ENCODE results near the gene ISCU. TPM values are rescaled to one million over a fixed set of nuclear protein-coding genes. Genes with fewer than 3 reads are reported as not detected.

The ISCU gene
- total and polyA plus RNA-seq, 2 of the 8 experiments (the other 6 are each of a cell fraction or from before 2014, with no cell fraction given): 72.1 to 78.1 TPM

DNA sequence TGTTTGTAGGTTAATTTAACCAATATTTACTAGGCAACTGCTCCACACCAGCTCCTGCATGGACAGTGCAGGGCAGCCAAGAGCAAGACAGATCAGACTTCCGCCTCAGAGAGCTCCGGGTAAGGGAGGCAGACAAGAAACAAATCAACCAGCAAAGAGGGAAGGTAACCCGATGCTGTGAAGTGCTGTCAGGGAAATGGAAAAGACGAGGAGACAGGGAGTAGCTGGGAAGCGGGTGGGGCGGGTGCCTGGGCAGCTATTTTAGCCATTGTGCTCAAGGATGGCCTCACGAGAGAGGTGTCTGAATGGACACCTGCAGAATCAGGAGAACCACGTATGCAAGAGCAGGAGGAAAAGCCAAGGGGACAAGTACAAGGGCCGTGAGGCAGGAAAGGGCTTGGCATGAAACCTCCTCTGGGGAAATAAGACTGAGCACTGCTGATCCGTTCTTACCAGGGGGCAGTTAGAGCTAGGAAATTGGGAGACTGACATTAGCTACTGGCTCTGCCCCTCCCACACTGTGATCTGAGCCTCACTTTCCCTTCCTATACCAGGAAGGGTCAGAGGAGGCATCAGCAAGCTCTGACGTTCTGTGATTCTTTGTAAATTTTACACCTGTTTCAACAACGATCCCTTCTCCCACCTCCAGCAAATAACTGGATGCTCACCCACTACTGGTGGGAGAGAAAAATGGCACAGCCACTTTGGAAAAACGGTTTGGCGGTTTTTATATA is 42.0 kb downstream of the ISCU start (continued):
- TF ChIP-seq, protein P1, sequence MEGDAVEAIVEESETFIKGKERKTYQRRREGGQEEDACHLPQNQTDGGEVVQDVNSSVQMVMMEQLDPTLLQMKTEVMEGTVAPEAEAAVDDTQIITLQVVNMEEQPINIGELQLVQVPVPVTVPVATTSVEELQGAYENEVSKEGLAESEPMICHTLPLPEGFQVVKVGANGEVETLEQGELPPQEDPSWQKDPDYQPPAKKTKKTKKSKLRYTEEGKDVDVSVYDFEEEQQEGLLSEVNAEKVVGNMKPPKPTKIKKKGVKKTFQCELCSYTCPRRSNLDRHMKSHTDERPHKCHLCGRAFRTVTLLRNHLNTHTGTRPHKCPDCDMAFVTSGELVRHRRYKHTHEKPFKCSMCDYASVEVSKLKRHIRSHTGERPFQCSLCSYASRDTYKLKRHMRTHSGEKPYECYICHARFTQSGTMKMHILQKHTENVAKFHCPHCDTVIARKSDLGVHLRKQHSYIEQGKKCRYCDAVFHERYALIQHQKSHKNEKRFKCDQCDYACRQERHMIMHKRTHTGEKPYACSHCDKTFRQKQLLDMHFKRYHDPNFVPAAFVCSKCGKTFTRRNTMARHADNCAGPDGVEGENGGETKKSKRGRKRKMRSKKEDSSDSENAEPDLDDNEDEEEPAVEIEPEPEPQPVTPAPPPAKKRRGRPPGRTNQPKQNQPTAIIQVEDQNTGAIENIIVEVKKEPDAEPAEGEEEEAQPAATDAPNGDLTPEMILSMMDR (IDR thresholded peaks at IDR 0.05; ENCODE audit: control extremely low read depth in 1 of 3, insufficient read depth in 1 of 3, low read depth in 1 of 3, low read length in 3 of 3): no peak
- TF ChIP-seq TBP (IDR thresholded peaks at IDR 0.05; ENCODE audit: low read depth, low read length) (no peak), SIX5 (IDR thresholded peaks at IDR 0.05; ENCODE audit: low read depth, low read length) (no peak), ATF2 (IDR thresholded peaks at IDR 0.05; ENCODE audit: low read length) (no peak), EZH2 (IDR thresholded peaks at IDR 0.05; ENCODE audit: low read depth, low read length, severe bottlenecking) (no peak), SP2 (IDR thresholded peaks at IDR 0.05; ENCODE audit: low read length) (no peak)

Data from H1 (cell line).